Measurements from ENCODE around the gene CCDC136.

GRCh38 chr7:128743112-128743772 is 48.5 kb upstream of the CCDC136 start:
- no peak for TF ChIP-seq TAF1 (IDR thresholded peaks at IDR 0.05; ENCODE audit: low read depth)
- TF ChIP-seq TCF12 (IDR thresholded peaks at IDR 0.05; ENCODE audit: low read depth), result no peak
